ENCODE results near the gene TNRC6A.

Gene TNRC6A

GRCh38 chr16:24694931-24695330 is 34.5 kb upstream of the TNRC6A start:
- Histone ChIP-seq H3K79me2 (no peaks in the 10 kb centered on the region), H3K36me3 (ENCODE audit: control insufficient read depth, insufficient read depth, low read length) (no peaks in the 10 kb centered on the region), H3K4me2 (ENCODE audit: low read length) (no peak overlapping the region), H3K4me3 (ENCODE audit: low read depth, low read length) (no peak overlapping the region), H3K27me3 (ENCODE audit: control insufficient read depth, insufficient read depth, low read length) (no peaks in the 10 kb centered on the region), H3K4me1 (no peaks in the 10 kb centered on the region), H2AFZ (no peak overlapping the region), H3K9ac (no peak overlapping the region), H3K27ac (no peak overlapping the region), H3K9me3 (ENCODE audit: control insufficient read depth, low read length) (no peaks in the 10 kb centered on the region)
- TF ChIP-seq CTCF (IDR thresholded peaks at IDR 0.05): no peak

- H3K4me3 ChIP-seq (ENCODE audit: low read depth, low read length): no peak overlapping the region
Measured at GRCh38 chr16:24696699-24697098, 32.8 kb upstream of the TNRC6A start.

GRCh38 chr16:24698308-24698707 is 31.1 kb upstream of the TNRC6A start:
- H3K27ac ChIP-seq: no peak overlapping the region
- no peaks in the 10 kb centered on the region for H3K79me2 ChIP-seq
- no peak overlapping the region for H3K4me2 ChIP-seq (ENCODE audit: low read length)
- no peaks in the 10 kb centered on the region for H3K4me1 ChIP-seq
- no peak overlapping the region for H2AFZ ChIP-seq
- no peak for TF ChIP-seq CTCF (IDR thresholded peaks at IDR 0.05)
- no peak overlapping the region for H3K4me3 ChIP-seq (ENCODE audit: low read depth, low read length)
- no peak overlapping the region for H3K9ac ChIP-seq
- no peaks in the 10 kb centered on the region for H3K36me3 ChIP-seq (ENCODE audit: control insufficient read depth, insufficient read depth, low read length)
- H3K27me3 ChIP-seq (ENCODE audit: control insufficient read depth, insufficient read depth, low read length): no peaks in the 10 kb centered on the region
- no peaks in the 10 kb centered on the region for H3K9me3 ChIP-seq (ENCODE audit: control insufficient read depth, low read length)

More at GRCh38 chr16:24696699-24697098, 32.8 kb upstream of the TNRC6A start:
- H2AFZ ChIP-seq: no peak overlapping the region
- TF ChIP-seq CTCF (IDR thresholded peaks at IDR 0.05): no peak
- no peaks in the 10 kb centered on the region for H3K9me3 ChIP-seq (ENCODE audit: control insufficient read depth, low read length)
- no peaks in the 10 kb centered on the region for H3K4me1 ChIP-seq
- no peaks in the 10 kb centered on the region for H3K27me3 ChIP-seq (ENCODE audit: control insufficient read depth, insufficient read depth, low read length)
- H3K36me3 ChIP-seq (ENCODE audit: control insufficient read depth, insufficient read depth, low read length): no peaks in the 10 kb centered on the region
- no peaks in the 10 kb centered on the region for H3K79me2 ChIP-seq
- no peak overlapping the region for H3K27ac ChIP-seq
- H3K4me2 ChIP-seq (ENCODE audit: low read length): no peak overlapping the region
- H3K9ac ChIP-seq: no peak overlapping the region

- Histone ChIP-seq H2AFZ (no peak overlapping the region), H3K36me3 (ENCODE audit: control insufficient read depth, insufficient read depth, low read length) (no peaks in the 10 kb centered on the region), H3K9ac (no peak overlapping the region), H3K4me2 (ENCODE audit: low read length) (no peak overlapping the region), H3K27me3 (ENCODE audit: control insufficient read depth, insufficient read depth, low read length) (no peaks in the 10 kb centered on the region), H3K4me3 (ENCODE audit: low read depth, low read length) (no peak overlapping the region), H3K79me2 (no peaks in the 10 kb centered on the region), H3K9me3 (ENCODE audit: control insufficient read depth, low read length) (no peaks in the 10 kb centered on the region), H3K27ac (no peak overlapping the region), H3K4me1 (no peaks in the 10 kb centered on the region)
- TF ChIP-seq CTCF (IDR thresholded peaks at IDR 0.05): no peak
Measured at GRCh38 chr16:24699151-24699723, 30.2 kb upstream of the TNRC6A start.

All from parathyroid adenoma (tissue), 2 donors.